HepG2 (cell line): ENCODE data around the gene TSTD1. TPM values are rescaled to one million over a fixed set of nuclear protein-coding genes. Genes with fewer than 3 reads are reported as not detected.

Source experiments
- ATF7 ChIP-seq, 2 experiments: fragments of 450-650 bp in 1 of 2; sonication (generic) in 1 of 2; formaldehyde crosslinking in 1 of 2; IDR thresholded peaks; 2 replicates each; pipeline versions ENCODE4 v1.4.0 to v1.6.1; 2016 to 2020; ENCODE audit warnings: antibody characterized with exemption in 1 of 2, mild to moderate bottlenecking in 1 of 2, missing genetic modification reagents in 1 of 2
- EP300 ChIP-seq, 3 experiments: sonication (generic) in 1 of 3; formaldehyde crosslinking in 1 of 3; IDR thresholded peaks; 2 replicates each; pipeline versions ENCODE4 v1.5.1 to v1.6.1; 2011 to 2020; ENCODE audit warnings: low read depth in 2 of 3, low read length in 2 of 3, borderline replicate concordance in 1 of 3, improper control_type of control experiment in 1 of 3, mild to moderate bottlenecking in 1 of 3, missing genetic modification reagents in 1 of 3, moderate library complexity in 1 of 3
- NFKBIZ ChIP-seq: IDR thresholded peaks from 2 replicates; pipeline ENCODE4 v1.6.1; 2018; ENCODE audit warnings: missing genetic modification reagents, missing compliant biosample characterization
- NPAS2 ChIP-seq: sonication (generic); formaldehyde crosslinking; IDR thresholded peaks from 2 replicates; pipeline ENCODE4 v1.8.0; 2022; ENCODE audit warnings: mild to moderate bottlenecking, missing genetic modification reagents, borderline replicate concordance
- RBAK ChIP-seq: sonication (generic); formaldehyde crosslinking; IDR thresholded peaks from 2 replicates; pipeline ENCODE4 v1.5.1; 2020; ENCODE audit warnings: mild to moderate bottlenecking, missing genetic modification reagents
- RBM22 ChIP-seq: fragments of 200-400 bp; formaldehyde crosslinking; optimal IDR thresholded peaks from 2 replicates; pipeline ENCODE3; 2017; ENCODE audit warnings: mild to moderate bottlenecking, low read length, moderate library complexity
- TOE1 ChIP-seq: sonication (generic); formaldehyde crosslinking; IDR thresholded peaks from 2 replicates; pipeline ENCODE4 v1.4.0; 2020; ENCODE audit warnings: mild to moderate bottlenecking, missing genetic modification reagents
- ZBTB20 ChIP-seq: sonication (generic); formaldehyde crosslinking; IDR thresholded peaks from 2 replicates; pipeline ENCODE4 v1.8.1; 2023; ENCODE audit warnings: missing genetic modification reagents, low read depth, mild to moderate bottlenecking, borderline replicate concordance
- ZFYVE20 ChIP-seq: sonication (generic); formaldehyde crosslinking; IDR thresholded peaks from 2 replicates; pipeline ENCODE4 v1.8.0; 2023; ENCODE audit warnings: low read depth, mild to moderate bottlenecking, moderate library complexity, missing genetic modification reagents, borderline replicate concordance
- ZNF256 ChIP-seq: sonication (generic); formaldehyde crosslinking; conservative IDR thresholded peaks from 2 replicates; pipeline ENCODE4 v1.4.0; 2020; ENCODE audit warnings: missing genetic modification reagents
- ZNF337 ChIP-seq: sonication (generic); formaldehyde crosslinking; IDR thresholded peaks from 2 replicates; pipeline ENCODE4 v1.5.1; 2020; ENCODE audit warnings: missing genetic modification reagents, low read depth, mild to moderate bottlenecking, borderline replicate concordance
- ZNF83 ChIP-seq: sonication (generic); formaldehyde crosslinking; IDR thresholded peaks from 2 replicates; pipeline ENCODE4 v1.4.0; 2020; ENCODE audit warnings: missing genetic modification reagents, mild to moderate bottlenecking, borderline replicate concordance
- polyA plus RNA-seq, 8 experiments: library from polyadenylated mRNA; depleted of rRNA in 3 of 8; stranded (reverse) in 7 of 8; unstranded in 1 of 8; fragments of >200 nt; fragmentation: Illumina TruSeq in 4 of 8; extraction: Trizol in 4 of 8; gene quantifications; 2 replicates each; pipeline versions ENCODE4 v1.2.1 to v1.2.3, GENCODE V29; 2011 to 2016; ENCODE audit warnings: low read depth in 4 of 8, missing spikeins in 1 of 8, mixed read lengths in 1 of 8; ENCODE audit not compliant: insufficient read depth in 1 of 8
- total RNA-seq, 5 experiments: library from RNA; depleted of rRNA; stranded (reverse); fragments of >200 nt; fragmentation: Illumina TruSeq; extraction: Trizol; gene quantifications; 2 replicates each; pipeline ENCODE4 v1.2.3, GENCODE V29; 2016; ENCODE audit warnings: low read depth in 1 of 5
- TF ChIP-seq, protein P1 (sequence below): sonication (generic); formaldehyde crosslinking; IDR thresholded peaks from 2 replicates; pipeline ENCODE4 v1.5.0; 2020; ENCODE audit warnings: missing genetic modification reagents, mild to moderate bottlenecking, borderline replicate concordance
- TF ChIP-seq, protein P2 (sequence below): sonication (generic); formaldehyde crosslinking; IDR thresholded peaks from 2 replicates; pipeline ENCODE4 v1.4.0; 2020; ENCODE audit warnings: missing genetic modification reagents
- TF ChIP-seq, protein P3 (sequence below): sonication (generic); formaldehyde crosslinking; IDR thresholded peaks from 2 replicates; pipeline ENCODE4 v1.4.0; 2020; ENCODE audit warnings: missing genetic modification reagents
- TF ChIP-seq, protein P4 (sequence below): sonication (generic); formaldehyde crosslinking; IDR thresholded peaks from 2 replicates; pipeline ENCODE4 v1.5.0; 2020; ENCODE audit warnings: mild to moderate bottlenecking, missing genetic modification reagents, borderline replicate concordance
- TF ChIP-seq, protein P5 (sequence below): sonication (generic); formaldehyde crosslinking; IDR thresholded peaks from 2 replicates; pipeline ENCODE4 v1.4.0; 2020; ENCODE audit warnings: missing genetic modification reagents

Gene TSTD1
- total and polyA plus RNA-seq, 2 of the 13 experiments (the other 11 are each of a cell fraction or from before 2014, with no cell fraction given), result 0.15 to 0.31 TPM

DNA sequence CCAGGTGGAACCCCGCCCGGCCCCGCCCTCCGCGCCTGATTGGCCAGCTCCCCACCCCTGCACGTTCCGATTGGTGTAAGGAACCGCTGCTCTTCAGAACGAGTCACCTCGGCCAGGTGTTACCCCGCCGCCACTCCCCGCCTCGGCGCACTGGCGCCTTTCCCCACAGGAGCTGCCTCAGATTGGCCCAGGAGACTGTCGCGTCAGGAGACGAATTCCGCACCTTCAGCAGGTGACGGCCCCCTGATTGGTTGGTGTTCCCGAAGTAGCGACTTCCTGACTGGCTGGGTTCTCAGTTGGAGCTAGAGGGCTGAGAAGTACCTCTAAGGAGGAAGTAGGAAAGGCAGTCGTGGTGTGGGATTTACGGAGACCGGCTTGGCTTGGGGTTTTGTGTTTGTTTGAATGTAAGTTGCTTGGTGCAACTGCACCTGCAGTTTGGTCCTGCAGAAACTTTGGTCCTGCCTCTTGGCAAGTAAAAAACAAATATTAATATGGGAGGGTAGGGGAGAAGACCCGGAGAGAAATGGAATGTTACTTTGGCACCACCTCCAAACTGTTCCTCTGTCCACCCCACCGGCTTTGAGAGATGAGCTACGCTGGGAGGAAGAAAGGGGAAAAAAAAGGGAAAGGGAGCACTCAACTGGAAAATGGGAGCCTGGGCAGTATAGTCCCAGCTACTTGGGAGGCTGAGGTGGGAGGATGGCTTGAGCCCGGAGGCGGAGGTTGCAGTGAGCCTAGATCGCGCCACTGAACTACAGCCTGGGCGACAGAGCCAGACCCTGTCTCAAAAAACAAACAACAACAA, 17.4 kb downstream of the TSTD1 start (continued):
- TF ChIP-seq, protein P1, sequence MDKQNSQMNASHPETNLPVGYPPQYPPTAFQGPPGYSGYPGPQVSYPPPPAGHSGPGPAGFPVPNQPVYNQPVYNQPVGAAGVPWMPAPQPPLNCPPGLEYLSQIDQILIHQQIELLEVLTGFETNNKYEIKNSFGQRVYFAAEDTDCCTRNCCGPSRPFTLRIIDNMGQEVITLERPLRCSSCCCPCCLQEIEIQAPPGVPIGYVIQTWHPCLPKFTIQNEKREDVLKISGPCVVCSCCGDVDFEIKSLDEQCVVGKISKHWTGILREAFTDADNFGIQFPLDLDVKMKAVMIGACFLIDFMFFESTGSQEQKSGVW, result no peak
- TF ChIP-seq NFKBIZ (CRISPR knock-in tag) (no peak), EP300 (IDR thresholded peaks at IDR 0.05; ENCODE audit: low read depth in 2 of 2, low read length in 2 of 2) (no peak), EP300 (CRISPR knock-in tag; IDR thresholded peaks at IDR 0.05; ENCODE audit: borderline replicate concordance) (no peak; the same call in 1 of the 2 replicates), ZBTB20 (CRISPR knock-in tag) (peak; percentile 23; the same call in 1 of the 2 replicates), ZNF337 (CRISPR knock-in tag) (no peak), ZNF256 (CRISPR knock-in tag) (peak; percentile 77; the same call in 1 of the 2 replicates), TOE1 (CRISPR knock-in tag) (no peak), ZFYVE20 (CRISPR knock-in tag) (no peak), RBAK (CRISPR knock-in tag) (no peak), RBM22 (no peak), ZNF83 (CRISPR knock-in tag) (no peak), ATF7 (IDR thresholded peaks at IDR 0.05) (no peak), ATF7 (CRISPR knock-in tag; IDR thresholded peaks at IDR 0.05) (0 out of 2 replicates have a peak, but pooled peaks have one; percentile 5), NPAS2 (CRISPR knock-in tag) (no peak)
- TF ChIP-seq, protein P2, sequence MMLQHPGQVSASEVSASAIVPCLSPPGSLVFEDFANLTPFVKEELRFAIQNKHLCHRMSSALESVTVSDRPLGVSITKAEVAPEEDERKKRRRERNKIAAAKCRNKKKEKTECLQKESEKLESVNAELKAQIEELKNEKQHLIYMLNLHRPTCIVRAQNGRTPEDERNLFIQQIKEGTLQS (CRISPR knock-in tag), result no peak
- TF ChIP-seq, protein P3, sequence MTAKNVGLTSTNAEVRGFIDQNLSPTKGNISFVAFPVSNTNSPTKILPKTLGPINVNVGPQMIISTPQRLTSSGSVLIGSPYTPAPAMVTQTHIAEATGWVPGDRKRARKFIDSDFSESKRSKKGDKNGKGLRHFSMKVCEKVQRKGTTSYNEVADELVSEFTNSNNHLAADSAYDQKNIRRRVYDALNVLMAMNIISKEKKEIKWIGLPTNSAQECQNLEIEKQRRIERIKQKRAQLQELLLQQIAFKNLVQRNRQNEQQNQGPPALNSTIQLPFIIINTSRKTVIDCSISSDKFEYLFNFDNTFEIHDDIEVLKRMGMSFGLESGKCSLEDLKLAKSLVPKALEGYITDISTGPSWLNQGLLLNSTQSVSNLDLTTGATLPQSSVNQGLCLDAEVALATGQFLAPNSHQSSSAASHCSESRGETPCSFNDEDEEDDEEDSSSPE, result peak; percentile 82
- TF ChIP-seq, protein P4, sequence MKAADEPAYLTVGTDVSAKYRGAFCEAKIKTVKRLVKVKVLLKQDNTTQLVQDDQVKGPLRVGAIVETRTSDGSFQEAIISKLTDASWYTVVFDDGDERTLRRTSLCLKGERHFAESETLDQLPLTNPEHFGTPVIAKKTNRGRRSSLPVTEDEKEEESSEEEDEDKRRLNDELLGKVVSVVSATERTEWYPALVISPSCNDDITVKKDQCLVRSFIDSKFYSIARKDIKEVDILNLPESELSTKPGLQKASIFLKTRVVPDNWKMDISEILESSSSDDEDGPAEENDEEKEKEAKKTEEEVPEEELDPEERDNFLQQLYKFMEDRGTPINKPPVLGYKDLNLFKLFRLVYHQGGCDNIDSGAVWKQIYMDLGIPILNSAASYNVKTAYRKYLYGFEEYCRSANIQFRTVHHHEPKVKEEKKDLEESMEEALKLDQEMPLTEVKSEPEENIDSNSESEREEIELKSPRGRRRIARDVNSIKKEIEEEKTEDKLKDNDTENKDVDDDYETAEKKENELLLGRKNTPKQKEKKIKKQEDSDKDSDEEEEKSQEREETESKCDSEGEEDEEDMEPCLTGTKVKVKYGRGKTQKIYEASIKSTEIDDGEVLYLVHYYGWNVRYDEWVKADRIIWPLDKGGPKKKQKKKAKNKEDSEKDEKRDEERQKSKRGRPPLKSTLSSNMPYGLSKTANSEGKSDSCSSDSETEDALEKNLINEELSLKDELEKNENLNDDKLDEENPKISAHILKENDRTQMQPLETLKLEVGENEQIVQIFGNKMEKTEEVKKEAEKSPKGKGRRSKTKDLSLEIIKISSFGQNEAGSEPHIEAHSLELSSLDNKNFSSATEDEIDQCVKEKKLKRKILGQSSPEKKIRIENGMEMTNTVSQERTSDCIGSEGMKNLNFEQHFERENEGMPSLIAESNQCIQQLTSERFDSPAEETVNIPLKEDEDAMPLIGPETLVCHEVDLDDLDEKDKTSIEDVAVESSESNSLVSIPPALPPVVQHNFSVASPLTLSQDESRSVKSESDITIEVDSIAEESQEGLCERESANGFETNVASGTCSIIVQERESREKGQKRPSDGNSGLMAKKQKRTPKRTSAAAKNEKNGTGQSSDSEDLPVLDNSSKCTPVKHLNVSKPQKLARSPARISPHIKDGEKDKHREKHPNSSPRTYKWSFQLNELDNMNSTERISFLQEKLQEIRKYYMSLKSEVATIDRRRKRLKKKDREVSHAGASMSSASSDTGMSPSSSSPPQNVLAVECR (CRISPR knock-in tag), result no peak
- TF ChIP-seq, protein P5, sequence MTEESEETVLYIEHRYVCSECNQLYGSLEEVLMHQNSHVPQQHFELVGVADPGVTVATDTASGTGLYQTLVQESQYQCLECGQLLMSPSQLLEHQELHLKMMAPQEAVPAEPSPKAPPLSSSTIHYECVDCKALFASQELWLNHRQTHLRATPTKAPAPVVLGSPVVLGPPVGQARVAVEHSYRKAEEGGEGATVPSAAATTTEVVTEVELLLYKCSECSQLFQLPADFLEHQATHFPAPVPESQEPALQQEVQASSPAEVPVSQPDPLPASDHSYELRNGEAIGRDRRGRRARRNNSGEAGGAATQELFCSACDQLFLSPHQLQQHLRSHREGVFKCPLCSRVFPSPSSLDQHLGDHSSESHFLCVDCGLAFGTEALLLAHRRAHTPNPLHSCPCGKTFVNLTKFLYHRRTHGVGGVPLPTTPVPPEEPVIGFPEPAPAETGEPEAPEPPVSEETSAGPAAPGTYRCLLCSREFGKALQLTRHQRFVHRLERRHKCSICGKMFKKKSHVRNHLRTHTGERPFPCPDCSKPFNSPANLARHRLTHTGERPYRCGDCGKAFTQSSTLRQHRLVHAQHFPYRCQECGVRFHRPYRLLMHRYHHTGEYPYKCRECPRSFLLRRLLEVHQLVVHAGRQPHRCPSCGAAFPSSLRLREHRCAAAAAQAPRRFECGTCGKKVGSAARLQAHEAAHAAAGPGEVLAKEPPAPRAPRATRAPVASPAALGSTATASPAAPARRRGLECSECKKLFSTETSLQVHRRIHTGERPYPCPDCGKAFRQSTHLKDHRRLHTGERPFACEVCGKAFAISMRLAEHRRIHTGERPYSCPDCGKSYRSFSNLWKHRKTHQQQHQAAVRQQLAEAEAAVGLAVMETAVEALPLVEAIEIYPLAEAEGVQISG, result no peak; the same call in 1 of the 2 replicates
